Astrocyte (in vitro differentiated cells and primary cell): ENCODE measurements around the gene MAPKAPK3. TPM values are rescaled to one million over a fixed set of nuclear protein-coding genes. Genes with fewer than 3 reads are reported as not detected.
A peak's percentile ranks its signal among the peaks of the same experiment; 100 is the strongest.

ENCODE experiments used
- DNase-seq: peaks from one replicate; pipeline ENCODE4 v3.0.0-alpha.2; 2010; ENCODE audit warnings: low read depth
- FAIRE-seq: peaks from 2 replicates; lab custom pipeline; 2011; peaks lifted over from hg19 to GRCh38; lab: Jason Lieb, UNC
- H2AFZ ChIP-seq: 2 replicates; pipeline ENCODE4 v1.6.0; 2012; ENCODE audit warnings: low read depth, low read length, inconsistent platforms
- H3K27ac ChIP-seq: 2 replicates; pipeline ENCODE4 v1.5.1; 2011; ENCODE audit warnings: low read depth, low read length, inconsistent platforms
- H3K27me3 ChIP-seq: 2 replicates; pipeline ENCODE4 v1.6.0; 2011; ENCODE audit warnings: low read length, inconsistent platforms; ENCODE audit not compliant: insufficient read depth
- H3K36me3 ChIP-seq: 2 replicates; pipeline ENCODE4 v1.5.1; 2011; ENCODE audit warnings: low read length, inconsistent platforms; ENCODE audit not compliant: insufficient read depth
- H3K4me1 ChIP-seq: 2 replicates; pipeline ENCODE4 v1.5.1; 2011; ENCODE audit warnings: low read length, inconsistent platforms; ENCODE audit not compliant: insufficient read depth
- H3K4me2 ChIP-seq: 2 replicates; pipeline ENCODE4 v1.6.0; 2012; ENCODE audit warnings: low read length, inconsistent platforms
- H3K4me3 ChIP-seq: 2 replicates; pipeline ENCODE4 v1.5.1; 2011; ENCODE audit warnings: low read depth, mild to moderate bottlenecking, low read length, inconsistent platforms; ENCODE audit not compliant: insufficient read depth
- H3K79me2 ChIP-seq: 2 replicates; pipeline ENCODE4 v1.6.0; 2012; ENCODE audit warnings: mild to moderate bottlenecking, low read length, inconsistent platforms; ENCODE audit not compliant: insufficient read depth
- H3K9ac ChIP-seq: 2 replicates; pipeline ENCODE4 v1.6.0; 2012; ENCODE audit warnings: mild to moderate bottlenecking, low read length, inconsistent platforms
- H3K9me3 ChIP-seq: 2 replicates; pipeline ENCODE4 v1.5.1; 2012; ENCODE audit warnings: low read depth, mild to moderate bottlenecking, low read length, inconsistent platforms; ENCODE audit not compliant: insufficient read depth
- H4K20me1 ChIP-seq: 2 replicates; pipeline ENCODE4 v1.6.0; 2012; ENCODE audit warnings: low read length, inconsistent platforms; ENCODE audit not compliant: insufficient read depth
- H3K27ac Mint-ChIP-seq: one replicate; pipeline ENCODE4 v1.8.0; 2021; ENCODE audit warnings: mild to moderate bottlenecking, mixed read lengths; ENCODE audit not compliant: unreplicated experiment
- H3K27me3 Mint-ChIP-seq: one replicate; pipeline ENCODE4 v1.8.0; 2021; ENCODE audit warnings: low read depth, mixed read lengths; ENCODE audit not compliant: unreplicated experiment
- H3K36me3 Mint-ChIP-seq: one replicate; pipeline ENCODE4 v1.8.0; 2021; ENCODE audit warnings: low read depth, mixed read lengths; ENCODE audit not compliant: unreplicated experiment
- H3K4me1 Mint-ChIP-seq: one replicate; pipeline ENCODE4 v1.8.0; 2021; ENCODE audit warnings: low read depth, mixed read lengths; ENCODE audit not compliant: unreplicated experiment
- H3K4me3 Mint-ChIP-seq: one replicate; pipeline ENCODE4 v1.8.0; 2021; ENCODE audit warnings: mild to moderate bottlenecking, moderate library complexity, mixed read lengths; ENCODE audit not compliant: unreplicated experiment
- H3K9me3 Mint-ChIP-seq: one replicate; pipeline ENCODE4 v1.8.0; 2021; ENCODE audit warnings: mild to moderate bottlenecking, mixed read lengths; ENCODE audit not compliant: unreplicated experiment
- EZH2 ChIP-seq: IDR thresholded peaks from 2 replicates; pipeline ENCODE4 v1.6.1; 2012; ENCODE audit warnings: mild to moderate bottlenecking, low read length, inconsistent platforms; ENCODE audit not compliant: insufficient read depth
- total RNA-seq: library from RNA; stranded (reverse); gene quantifications from 2 replicates; pipeline ENCODE4 v1.2.1, GENCODE V29; 2021
- TF ChIP-seq, protein P1 (sequence below): IDR thresholded peaks from 2 replicates; pipeline ENCODE4 v1.5.1; 2011; ENCODE audit warnings: low read depth, mild to moderate bottlenecking, inconsistent platforms, low read length, moderate library complexity; ENCODE audit not compliant: insufficient read depth

MAPKAPK3 gene
- total RNA-seq, 1 donor from 2014 or later: 23.4 TPM

DNA sequence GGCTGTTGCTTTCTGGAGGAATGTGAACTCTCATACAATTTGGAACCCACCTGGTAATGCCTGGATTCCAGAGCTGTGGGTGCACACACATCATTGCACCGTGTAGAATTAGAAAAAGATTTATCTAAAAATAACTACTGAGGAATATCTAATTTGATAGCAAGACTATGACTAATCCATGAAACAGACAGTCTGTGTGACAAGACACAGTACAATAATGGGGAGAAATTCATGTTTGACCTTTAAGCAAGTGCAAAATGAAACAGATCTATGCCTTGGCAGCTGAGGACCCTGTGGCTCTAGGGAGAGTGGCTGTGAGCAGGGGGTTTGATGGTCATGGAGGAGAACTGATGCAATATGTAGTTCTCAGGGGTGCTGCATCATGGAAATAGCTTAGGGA is 49.9 kb downstream of the MAPKAPK3 start:
- no peaks in the 10 kb centered on the region for H3K9me3 Mint-ChIP-seq
- Histone ChIP-seq H3K4me3 (no peak overlapping the region), H3K36me3 (no peaks in the 10 kb centered on the region), H3K27me3 (peaks cover 12% of the 10 kb centered on the region), H2AFZ (no peak overlapping the region), H3K9me3 (no peaks in the 10 kb centered on the region), H3K4me1 (peaks cover 16% of the 10 kb centered on the region), H4K20me1 (peaks cover 2% of the 10 kb centered on the region), H3K4me2 (peak overlapping the region; percentile 0), H3K9ac (no peak overlapping the region), H3K27ac (no peak overlapping the region), H3K79me2 (no peaks in the 10 kb centered on the region)
- H3K27ac Mint-ChIP-seq: peak overlapping the region; percentile 60
- H3K27me3 Mint-ChIP-seq: peaks cover 24% of the 10 kb centered on the region
- peak overlapping the region; percentile 11 for H3K4me3 Mint-ChIP-seq
- TF ChIP-seq EZH2: no peak
- TF ChIP-seq, protein P1, sequence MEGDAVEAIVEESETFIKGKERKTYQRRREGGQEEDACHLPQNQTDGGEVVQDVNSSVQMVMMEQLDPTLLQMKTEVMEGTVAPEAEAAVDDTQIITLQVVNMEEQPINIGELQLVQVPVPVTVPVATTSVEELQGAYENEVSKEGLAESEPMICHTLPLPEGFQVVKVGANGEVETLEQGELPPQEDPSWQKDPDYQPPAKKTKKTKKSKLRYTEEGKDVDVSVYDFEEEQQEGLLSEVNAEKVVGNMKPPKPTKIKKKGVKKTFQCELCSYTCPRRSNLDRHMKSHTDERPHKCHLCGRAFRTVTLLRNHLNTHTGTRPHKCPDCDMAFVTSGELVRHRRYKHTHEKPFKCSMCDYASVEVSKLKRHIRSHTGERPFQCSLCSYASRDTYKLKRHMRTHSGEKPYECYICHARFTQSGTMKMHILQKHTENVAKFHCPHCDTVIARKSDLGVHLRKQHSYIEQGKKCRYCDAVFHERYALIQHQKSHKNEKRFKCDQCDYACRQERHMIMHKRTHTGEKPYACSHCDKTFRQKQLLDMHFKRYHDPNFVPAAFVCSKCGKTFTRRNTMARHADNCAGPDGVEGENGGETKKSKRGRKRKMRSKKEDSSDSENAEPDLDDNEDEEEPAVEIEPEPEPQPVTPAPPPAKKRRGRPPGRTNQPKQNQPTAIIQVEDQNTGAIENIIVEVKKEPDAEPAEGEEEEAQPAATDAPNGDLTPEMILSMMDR: no peak
- FAIRE-seq: no peak
- no peaks in the 10 kb centered on the region for H3K36me3 Mint-ChIP-seq
- DNase-seq: peak; percentile 21
- H3K4me1 Mint-ChIP-seq: peaks cover 28% of the 10 kb centered on the region

GRCh38 chr3:50671331-50671730 is 54.4 kb downstream of the MAPKAPK3 start:
- peaks cover 2% of the 10 kb centered on the region for H4K20me1 ChIP-seq
- H3K36me3 Mint-ChIP-seq: no peaks in the 10 kb centered on the region
- H2AFZ ChIP-seq: no peak overlapping the region
- peaks cover 43% of the 10 kb centered on the region for H3K27me3 Mint-ChIP-seq
- H3K27ac Mint-ChIP-seq: no peak overlapping the region
- H3K4me2 ChIP-seq: peak overlapping the region; percentile 41
- no peak overlapping the region for H3K4me3 ChIP-seq
- no peaks in the 10 kb centered on the region for H3K9me3 ChIP-seq
- FAIRE-seq: peak; percentile 100
- H3K27ac ChIP-seq: no peak overlapping the region
- TF ChIP-seq EZH2: no peak
- TF ChIP-seq, protein P1: no peak
- H3K9ac ChIP-seq: no peak overlapping the region
- H3K27me3 ChIP-seq: peaks cover 42% of the 10 kb centered on the region
- peaks cover 16% of the 10 kb centered on the region for H3K4me1 ChIP-seq
- H3K9me3 Mint-ChIP-seq: no peaks in the 10 kb centered on the region
- H3K4me3 Mint-ChIP-seq: no peak overlapping the region
- peaks cover 21% of the 10 kb centered on the region for H3K4me1 Mint-ChIP-seq
- H3K79me2 ChIP-seq: no peaks in the 10 kb centered on the region
- DNase-seq: peak; percentile 84
- no peaks in the 10 kb centered on the region for H3K36me3 ChIP-seq

DNA sequence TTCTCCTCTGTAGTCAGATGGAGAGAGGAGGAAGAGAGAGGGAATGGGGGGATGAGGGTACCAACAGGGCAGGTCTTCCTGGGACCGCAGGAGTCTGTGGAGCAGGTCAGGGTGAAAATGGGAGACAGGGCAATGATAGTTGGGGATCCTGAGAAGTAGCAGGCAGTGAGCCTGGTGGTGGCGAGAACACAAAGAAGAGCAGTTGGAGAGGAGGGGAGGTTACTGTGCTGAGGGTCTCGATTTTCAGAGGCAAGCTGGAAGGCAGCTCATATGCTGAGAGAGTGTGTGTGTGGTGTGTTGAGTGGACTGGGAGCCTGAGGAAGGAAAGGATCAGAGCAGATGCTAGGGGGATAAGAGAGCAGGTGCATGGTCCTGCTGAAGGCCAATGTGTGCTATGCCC is 55.7 kb downstream of the MAPKAPK3 start:
- H3K9me3 ChIP-seq: no peaks in the 10 kb centered on the region
- TF ChIP-seq, protein P1: no peak
- TF ChIP-seq EZH2: no peak
- no peaks in the 10 kb centered on the region for H3K36me3 ChIP-seq
- H3K27ac ChIP-seq: no peak overlapping the region
- Mint-ChIP-seq H3K27ac (no peak overlapping the region), H3K4me1 (peaks cover 14% of the 10 kb centered on the region), H3K4me3 (no peak overlapping the region), H3K9me3 (no peaks in the 10 kb centered on the region), H3K36me3 (no peaks in the 10 kb centered on the region), H3K27me3 (peaks cover 39% of the 10 kb centered on the region)
- H3K4me1 ChIP-seq: peaks cover 7% of the 10 kb centered on the region
- peaks cover 48% of the 10 kb centered on the region for H3K27me3 ChIP-seq
- peaks cover 2% of the 10 kb centered on the region for H4K20me1 ChIP-seq
- no peak overlapping the region for H3K4me3 ChIP-seq
- H3K9ac ChIP-seq: no peak overlapping the region
- H2AFZ ChIP-seq: no peak overlapping the region
- DNase-seq (no peak), FAIRE-seq (no peak)
- H3K4me2 ChIP-seq: no peak overlapping the region
- H3K79me2 ChIP-seq: no peaks in the 10 kb centered on the region
